Stimulated activated CD4-positive, alpha-beta T cell treated with anti-CD3 and anti-CD28 coated beads, TNF-alpha, amount 100 ng/mL, for 1 hour (primary cell): ENCODE measurements around the gene FLVCR2.

Experiments used
- DNase-seq, 3 donors: peaks; one replicate each; pipeline ENCODE4 v3.0.0-alpha.2; 2020; ENCODE audit warnings: low read depth in 3 of 3, low spot score in 1 of 3

FLVCR2 gene

GRCh38 chr14:75628816-75629215, 50.4 kb downstream of the FLVCR2 start:
- no peak for DNase-seq

- DNase-seq: no peak
Measured at GRCh38 chr14:75630695-75631452, 52.5 kb downstream of the FLVCR2 start.

DNA sequence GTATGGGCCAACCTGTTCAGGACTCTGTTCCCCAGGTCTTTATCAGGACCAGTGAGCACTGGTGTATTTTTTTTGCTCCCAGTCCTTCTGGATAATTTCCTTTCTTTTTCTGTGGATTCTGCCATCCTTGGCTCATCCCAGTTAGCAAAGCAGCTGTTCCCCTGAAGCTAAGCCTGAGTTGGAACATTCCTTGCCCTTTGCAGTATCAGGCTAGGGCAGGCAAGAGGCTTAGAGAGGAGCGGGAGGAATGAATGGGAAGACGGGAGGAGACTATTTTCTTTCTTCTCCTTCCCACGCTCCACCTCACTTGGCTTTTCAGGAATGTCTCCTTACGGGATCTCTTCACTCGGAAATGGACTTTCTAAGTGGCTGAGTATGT, 53.0 kb downstream of the FLVCR2 start:
- DNase-seq: no peak

GRCh38 chr14:75634848-75635247, 56.4 kb downstream of the FLVCR2 start:
- no peak for DNase-seq

DNA sequence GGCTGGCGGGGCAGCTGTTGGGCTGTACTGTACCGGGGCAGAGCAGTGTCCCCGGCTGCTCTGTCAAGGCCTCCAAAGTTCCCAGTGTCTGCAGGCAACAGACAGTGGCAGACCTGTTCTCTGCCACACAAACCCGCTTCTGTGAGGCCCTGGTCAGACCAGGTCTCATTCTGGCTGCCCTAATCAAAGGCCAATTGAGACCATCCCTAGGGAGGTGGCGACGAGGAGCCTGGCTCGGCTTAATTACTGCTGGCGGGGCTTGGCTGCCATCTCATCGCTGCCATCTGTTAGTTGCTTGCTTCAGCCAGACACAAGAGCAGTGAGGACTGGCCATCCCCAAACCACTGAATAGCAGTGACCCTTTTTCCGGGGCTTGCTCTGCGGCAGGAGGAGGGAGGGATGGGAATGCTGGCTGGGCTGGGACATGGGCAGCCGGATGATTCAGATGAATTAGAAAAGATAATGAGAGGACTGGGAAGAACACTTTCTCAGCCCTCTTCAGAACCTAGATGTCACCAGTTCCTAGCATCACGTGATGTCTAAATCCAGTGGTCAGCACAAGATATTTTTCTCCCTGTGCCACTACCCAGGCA, 57.8 kb downstream of the FLVCR2 start:
- DNase-seq: no peak

GRCh38 chr14:75640876-75641275, 62.5 kb downstream of the FLVCR2 start:
- DNase-seq: no peak

DNA sequence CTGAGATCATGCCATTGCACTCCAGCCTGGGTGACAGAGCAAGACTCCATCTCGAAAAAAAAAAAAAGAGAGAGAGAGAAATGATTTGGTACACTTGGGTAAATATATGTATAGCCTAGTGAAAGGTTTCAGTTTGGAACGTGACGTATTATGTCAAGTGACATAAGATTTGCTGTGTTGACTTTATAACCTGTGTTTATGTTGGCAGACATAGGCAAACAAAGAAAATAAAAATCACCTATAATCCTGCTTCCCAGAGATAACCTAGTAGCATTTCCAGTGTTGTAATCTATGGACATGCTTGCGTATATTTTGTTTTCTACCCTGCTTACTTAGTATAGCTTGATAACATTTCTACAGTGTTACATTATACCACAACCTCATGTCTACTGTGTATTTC, 65.6 kb downstream of the FLVCR2 start:
- no peak for DNase-seq

DNA sequence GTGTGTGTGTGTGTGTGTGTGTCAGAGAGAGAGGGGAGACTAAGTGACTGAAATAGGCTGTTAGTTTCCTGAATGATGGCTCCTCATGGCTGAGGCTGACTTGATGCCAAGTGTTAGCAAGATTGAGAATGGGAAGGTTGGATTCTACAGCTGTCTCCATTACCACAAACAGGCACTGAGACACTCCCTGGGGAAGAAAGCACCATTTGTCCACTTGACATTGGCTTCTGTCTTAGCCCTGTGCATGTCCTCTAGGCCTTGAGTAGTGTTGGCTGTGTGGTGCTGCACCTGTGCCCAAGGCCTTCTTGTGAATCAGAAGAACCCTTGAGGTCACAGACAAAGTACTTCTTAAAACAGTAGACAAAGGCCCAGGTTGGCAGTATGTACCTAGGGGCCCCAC, 66.6 kb downstream of the FLVCR2 start:
- DNase-seq: no peak

DNA sequence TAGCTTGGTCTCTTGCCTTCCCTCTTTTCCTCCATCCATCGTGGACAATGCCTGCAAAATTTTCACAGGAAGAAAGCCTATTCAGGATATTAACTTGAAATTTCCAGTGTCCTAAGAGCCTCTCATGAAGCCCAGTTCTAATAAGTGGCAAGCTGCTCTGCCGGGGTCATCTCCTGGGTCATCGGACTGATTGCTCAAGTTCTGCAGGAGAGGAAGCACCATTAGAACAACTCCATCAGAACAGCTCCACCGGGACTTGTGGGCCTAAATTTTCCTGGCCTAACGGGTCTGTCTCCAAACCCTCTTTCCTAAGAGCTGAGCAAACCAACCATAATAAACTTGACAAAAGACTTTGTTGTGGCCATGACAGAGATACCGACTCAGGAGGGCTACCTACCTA, 68.3 kb downstream of the FLVCR2 start:
- no peak for DNase-seq

- no peak for DNase-seq
Measured at GRCh38 chr14:75647640-75648039, 69.2 kb downstream of the FLVCR2 start.

DNA sequence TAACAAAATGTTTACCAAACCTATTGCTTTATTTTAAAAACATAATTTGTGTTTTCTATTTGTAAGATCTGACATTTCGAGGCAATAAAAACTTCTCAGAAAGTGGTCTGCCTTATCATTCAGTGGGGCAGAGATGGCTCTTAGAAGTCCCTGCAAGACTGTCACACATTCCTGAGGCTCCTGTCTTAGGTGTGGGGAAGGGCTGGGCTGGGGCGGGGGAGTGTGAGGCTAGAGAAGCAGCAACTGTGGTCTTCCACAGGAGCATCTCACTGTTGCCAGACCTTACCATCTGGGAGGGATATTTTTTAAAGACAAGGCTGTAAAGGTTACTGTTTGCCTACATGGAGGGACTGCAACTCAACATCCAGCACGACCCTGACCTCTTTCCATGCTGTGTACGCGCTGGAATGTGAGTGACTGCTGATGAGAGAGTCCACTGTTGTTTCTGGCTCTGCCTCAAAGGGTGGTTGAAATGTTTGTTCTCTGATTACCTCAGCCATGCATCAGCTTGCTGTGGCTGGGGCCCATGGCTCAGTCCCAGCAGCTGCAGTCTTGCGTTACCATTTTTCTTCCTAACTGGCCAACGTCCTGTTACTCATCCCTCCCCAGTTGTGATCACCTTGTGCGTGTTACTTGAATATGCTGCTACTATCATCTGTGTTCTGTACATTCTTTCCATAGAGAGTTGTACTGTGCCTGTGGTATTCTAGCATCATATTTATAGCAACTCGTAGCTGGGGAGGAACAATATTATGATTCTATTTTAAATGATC, 69.8 kb downstream of the FLVCR2 start:
- DNase-seq: no peak

- no peak for DNase-seq
Measured at GRCh38 chr14:75649337-75649736, 70.9 kb downstream of the FLVCR2 start.

- DNase-seq: no peak
Measured at GRCh38 chr14:75649773-75650172, 71.4 kb downstream of the FLVCR2 start.

- no peak for DNase-seq
Measured at GRCh38 chr14:75650253-75651058, 72.0 kb downstream of the FLVCR2 start.

- no peak for DNase-seq
Measured at GRCh38 chr14:75653563-75653962, 75.1 kb downstream of the FLVCR2 start.

GRCh38 chr14:75654127-75654732, 75.8 kb downstream of the FLVCR2 start:
- DNase-seq: peak; percentile 59 to 83 (median 65)

- no peak for DNase-seq
Measured at GRCh38 chr14:75655235-75655634, 76.8 kb downstream of the FLVCR2 start.

DNA sequence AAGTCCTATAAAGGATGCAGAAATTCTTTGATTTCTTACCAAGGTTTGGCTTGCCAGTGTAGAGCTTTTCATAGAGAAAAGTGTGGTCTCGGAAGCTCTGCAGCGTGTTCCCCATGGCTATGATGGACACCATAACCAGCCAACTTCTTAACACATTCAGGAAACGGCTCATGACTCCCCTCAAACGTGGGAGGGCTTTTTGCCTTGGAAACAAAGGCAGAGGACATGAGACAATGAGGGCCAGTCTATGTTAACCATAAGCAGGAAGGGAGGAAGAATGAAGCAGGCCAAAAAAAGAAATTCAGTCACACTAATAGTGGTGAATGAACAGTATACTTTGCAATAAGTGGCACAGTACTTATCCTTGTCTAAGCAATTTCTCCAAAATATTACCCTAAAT, 78.9 kb downstream of the FLVCR2 start:
- DNase-seq: no peak

- DNase-seq: no peak
Measured at GRCh38 chr14:75658957-75659356, 80.5 kb downstream of the FLVCR2 start.

DNA sequence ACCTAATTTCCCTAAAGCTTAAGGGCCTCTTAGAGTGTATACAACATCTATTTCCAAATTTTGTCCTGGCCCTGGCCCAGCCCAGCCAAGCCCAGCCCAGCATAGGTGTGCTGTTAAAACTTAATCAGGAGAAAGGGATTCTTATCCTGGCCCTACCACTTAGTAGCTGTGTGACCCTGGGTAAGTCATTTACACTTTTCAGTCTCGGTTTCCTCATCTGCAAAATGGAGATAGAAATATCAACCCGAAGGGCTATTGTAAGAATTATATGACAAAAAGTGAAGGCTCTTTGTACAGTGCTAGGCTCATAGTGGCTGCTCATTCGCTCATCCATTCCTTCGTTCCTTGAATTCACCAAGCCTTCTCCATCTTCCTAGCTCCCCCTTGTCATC, 81.8 kb downstream of the FLVCR2 start:
- DNase-seq: no peak
